Activated naive CD4-positive, alpha-beta T cell treated with anti-CD3 and anti-CD28 coated beads, Interleukin-2, amount 10 ng/mL, durations not matched to agents 7 days and 5 days (primary cell): ENCODE measurements around the gene MLLT3.

ENCODE experiments used
- CTCF ChIA-PET: fragments of 350-600 bp; sonication (Branson Sonifier 250); formaldehyde crosslinking; loops from one replicate; lab custom pipeline; 2021; ENCODE audit warnings: antibody characterized with exemption; lab: Charles Lee
- DNase-seq: peaks from one replicate; pipeline ENCODE4 v3.0.0-alpha.2; 2020
- H3K27ac Mint-ChIP-seq: one replicate; pipeline ENCODE4 v1.8.0; 2021; ENCODE audit warnings: mild to moderate bottlenecking, moderate library complexity, mixed read lengths
- H3K27me3 Mint-ChIP-seq: one replicate; pipeline ENCODE4 v1.8.0; 2021; ENCODE audit warnings: mild to moderate bottlenecking, mixed read lengths
- H3K36me3 Mint-ChIP-seq: one replicate; pipeline ENCODE4 v1.8.0; 2021; ENCODE audit warnings: mixed read lengths
- H3K4me1 Mint-ChIP-seq: one replicate; pipeline ENCODE4 v1.8.0; 2021; ENCODE audit warnings: mixed read lengths
- H3K4me3 Mint-ChIP-seq: one replicate; pipeline ENCODE4 v1.8.0; 2021; ENCODE audit warnings: mild to moderate bottlenecking, moderate library complexity, mixed read lengths
- H3K9me3 Mint-ChIP-seq: one replicate; pipeline ENCODE4 v1.8.0; 2021; ENCODE audit warnings: mixed read lengths

Gene MLLT3

GRCh38 chr9:20322212-20322611 is 300.1 kb downstream of the MLLT3 start:
- Mint-ChIP-seq H3K27me3 (no peaks in the 10 kb centered on the region), H3K27ac (peak overlapping the region; percentile 95), H3K4me1 (peaks cover 89% of the 10 kb centered on the region), H3K36me3 (peaks cover 52% of the 10 kb centered on the region), H3K4me3 (peak overlapping the region; percentile 59), H3K9me3 (peaks cover 33% of the 10 kb centered on the region)
- DNase-seq: no peak
- CTCF ChIA-PET: interaction anchor here (1.1 to 1.2 kb wide), 2 partner anchors 79 to 176 kb away, joined by 4 read pairs; no protein-coding TSS in a partner anchor

GRCh38 chr9:20321423-20322082 is 300.7 kb downstream of the MLLT3 start:
- peak; percentile 84 for DNase-seq
- H3K36me3 Mint-ChIP-seq: peaks cover 50% of the 10 kb centered on the region
- H3K9me3 Mint-ChIP-seq: peaks cover 34% of the 10 kb centered on the region
- H3K27me3 Mint-ChIP-seq: no peaks in the 10 kb centered on the region
- H3K4me3 Mint-ChIP-seq: peak overlapping the region; percentile 59
- H3K4me1 Mint-ChIP-seq: peaks cover 92% of the 10 kb centered on the region
- H3K27ac Mint-ChIP-seq: peak overlapping the region; percentile 95
- CTCF ChIA-PET: interaction anchor here (1.1 to 1.9 kb wide), 4 partner anchors 79 to 375 kb away, joined by 4 to 6 read pairs (median 4); no protein-coding TSS in a partner anchor

GRCh38 chr9:20320921-20321320 is 301.4 kb downstream of the MLLT3 start:
- CTCF ChIA-PET: interaction anchor here (0.6 to 1.9 kb wide), 5 partner anchors 78 to 375 kb away, joined by 3 to 6 read pairs (median 4); no protein-coding TSS in a partner anchor
- Mint-ChIP-seq H3K27me3 (no peaks in the 10 kb centered on the region), H3K4me1 (peaks cover 95% of the 10 kb centered on the region), H3K9me3 (peaks cover 33% of the 10 kb centered on the region), H3K4me3 (no peak overlapping the region), H3K36me3 (peaks cover 52% of the 10 kb centered on the region), H3K27ac (peak overlapping the region; percentile 95)
- DNase-seq: no peak

GRCh38 chr9:20319641-20320337 is 302.5 kb downstream of the MLLT3 start:
- Mint-ChIP-seq H3K9me3 (peaks cover 25% of the 10 kb centered on the region), H3K27ac (peak overlapping the region; percentile 95), H3K27me3 (no peaks in the 10 kb centered on the region), H3K4me1 (peaks cover 99% of the 10 kb centered on the region), H3K36me3 (peaks cover 49% of the 10 kb centered on the region), H3K4me3 (no peak overlapping the region)
- peak; percentile 39 for DNase-seq
- CTCF ChIA-PET: interaction anchor here (1.5 to 1.9 kb wide), 2 partner anchors 12 to 374 kb away, joined by 3 to 6 read pairs; no protein-coding TSS in a partner anchor

GRCh38 chr9:20319241-20319640 is 303.1 kb downstream of the MLLT3 start:
- DNase-seq: no peak
- Mint-ChIP-seq H3K4me1 (peaks cover 97% of the 10 kb centered on the region), H3K36me3 (peaks cover 43% of the 10 kb centered on the region), H3K4me3 (no peak overlapping the region), H3K27me3 (no peaks in the 10 kb centered on the region), H3K9me3 (peaks cover 22% of the 10 kb centered on the region), H3K27ac (peak overlapping the region; percentile 95)
- CTCF ChIA-PET: interaction anchor here (1.5 kb wide), 1 partner anchor 11 kb away, joined by 3 read pairs; no protein-coding TSS in a partner anchor

GRCh38 chr9:20317701-20318100 is 304.6 kb downstream of the MLLT3 start:
- CTCF ChIA-PET: no interaction called here
- no peaks in the 10 kb centered on the region for H3K27me3 Mint-ChIP-seq
- DNase-seq: no peak
- H3K4me3 Mint-ChIP-seq: no peak overlapping the region
- H3K9me3 Mint-ChIP-seq: peaks cover 19% of the 10 kb centered on the region
- H3K27ac Mint-ChIP-seq: no peak overlapping the region
- H3K36me3 Mint-ChIP-seq: peaks cover 37% of the 10 kb centered on the region
- peaks cover 93% of the 10 kb centered on the region for H3K4me1 Mint-ChIP-seq

- no peak for DNase-seq
- Mint-ChIP-seq H3K27ac (peak overlapping the region; percentile 74), H3K9me3 (peaks cover 14% of the 10 kb centered on the region), H3K4me3 (no peak overlapping the region), H3K36me3 (peaks cover 34% of the 10 kb centered on the region), H3K4me1 (peaks cover 86% of the 10 kb centered on the region), H3K27me3 (no peaks in the 10 kb centered on the region)
- CTCF ChIA-PET: no interaction called here
Observed at GRCh38 chr9:20316372-20316771, 305.9 kb downstream of the MLLT3 start.

- Mint-ChIP-seq H3K27ac (peak overlapping the region; percentile 74), H3K9me3 (peaks cover 10% of the 10 kb centered on the region), H3K4me1 (peaks cover 79% of the 10 kb centered on the region), H3K27me3 (no peaks in the 10 kb centered on the region), H3K4me3 (no peak overlapping the region), H3K36me3 (peaks cover 27% of the 10 kb centered on the region)
- DNase-seq: no peak
- CTCF ChIA-PET: no interaction called here
Observed at GRCh38 chr9:20315677-20316076, 306.6 kb downstream of the MLLT3 start.

GRCh38 chr9:20314981-20315380 is 307.3 kb downstream of the MLLT3 start:
- Mint-ChIP-seq H3K27ac (peak overlapping the region; percentile 74), H3K36me3 (peaks cover 26% of the 10 kb centered on the region), H3K4me3 (no peak overlapping the region), H3K27me3 (no peaks in the 10 kb centered on the region), H3K9me3 (peaks cover 10% of the 10 kb centered on the region), H3K4me1 (peaks cover 72% of the 10 kb centered on the region)
- DNase-seq: peak; percentile 50
- CTCF ChIA-PET: no interaction called here

GRCh38 chr9:20313415-20313814 is 308.9 kb downstream of the MLLT3 start:
- CTCF ChIA-PET: no interaction called here
- Mint-ChIP-seq H3K4me1 (peaks cover 59% of the 10 kb centered on the region), H3K9me3 (peaks cover 16% of the 10 kb centered on the region), H3K27me3 (no peaks in the 10 kb centered on the region), H3K36me3 (peaks cover 30% of the 10 kb centered on the region), H3K4me3 (no peak overlapping the region), H3K27ac (no peak overlapping the region)
- no peak for DNase-seq

GRCh38 chr9:20312732-20313131 is 309.6 kb downstream of the MLLT3 start:
- no peak for DNase-seq

GRCh38 chr9:20310024-20310423 is 312.3 kb downstream of the MLLT3 start:
- H3K4me1 Mint-ChIP-seq: peaks cover 30% of the 10 kb centered on the region
- CTCF ChIA-PET: no interaction called here
- no peak overlapping the region for H3K27ac Mint-ChIP-seq
- H3K9me3 Mint-ChIP-seq: peaks cover 11% of the 10 kb centered on the region
- no peak overlapping the region for H3K4me3 Mint-ChIP-seq
- no peak for DNase-seq
- no peaks in the 10 kb centered on the region for H3K27me3 Mint-ChIP-seq
- peaks cover 21% of the 10 kb centered on the region for H3K36me3 Mint-ChIP-seq

More at GRCh38 chr9:20312732-20313131, 309.6 kb downstream of the MLLT3 start:
- Mint-ChIP-seq H3K4me1 (peaks cover 55% of the 10 kb centered on the region), H3K36me3 (peaks cover 30% of the 10 kb centered on the region), H3K27ac (no peak overlapping the region), H3K27me3 (no peaks in the 10 kb centered on the region), H3K4me3 (no peak overlapping the region), H3K9me3 (peaks cover 18% of the 10 kb centered on the region)
- CTCF ChIA-PET: no interaction called here

- peaks cover 23% of the 10 kb centered on the region for H3K4me1 Mint-ChIP-seq
- no peak overlapping the region for H3K4me3 Mint-ChIP-seq
- no peaks in the 10 kb centered on the region for H3K27me3 Mint-ChIP-seq
- CTCF ChIA-PET: no interaction called here
- peaks cover 11% of the 10 kb centered on the region for H3K9me3 Mint-ChIP-seq
- peaks cover 22% of the 10 kb centered on the region for H3K36me3 Mint-ChIP-seq
- H3K27ac Mint-ChIP-seq: no peak overlapping the region
- no peak for DNase-seq
Observed at GRCh38 chr9:20309124-20309523, 313.2 kb downstream of the MLLT3 start.

GRCh38 chr9:20307621-20308020 is 314.7 kb downstream of the MLLT3 start:
- Mint-ChIP-seq H3K36me3 (peaks cover 16% of the 10 kb centered on the region), H3K4me1 (peaks cover 12% of the 10 kb centered on the region), H3K9me3 (peaks cover 10% of the 10 kb centered on the region), H3K27ac (no peak overlapping the region), H3K27me3 (no peaks in the 10 kb centered on the region), H3K4me3 (no peak overlapping the region)
- CTCF ChIA-PET: interaction anchor here (0.7 kb wide), 1 partner anchor 12 kb away, joined by 3 read pairs; no protein-coding TSS in a partner anchor
- DNase-seq: no peak
